ENCODE measurements around the gene TCHP.

- no peak for TF ChIP-seq CTCF (IDR thresholded peaks at IDR 0.05)
- TF ChIP-seq POLR2A (IDR thresholded peaks at IDR 0.05), result no peak
Observed at GRCh38 chr12:109857715-109858114, 42.4 kb upstream of the TCHP start.
